ENCODE measurements around the gene MICB. TPM values are rescaled to one million over a fixed set of nuclear protein-coding genes. Genes with fewer than 3 reads are reported as not detected.
A peak's percentile ranks its signal among the peaks of the same experiment; 100 is the strongest.

Gene MICB
- total and polyA plus RNA-seq, 9 of the 15 experiments (the other 6 are each of a cell fraction or from before 2014, with no cell fraction given): 13.3 to 34.5 (median 19.8) TPM

DNA sequence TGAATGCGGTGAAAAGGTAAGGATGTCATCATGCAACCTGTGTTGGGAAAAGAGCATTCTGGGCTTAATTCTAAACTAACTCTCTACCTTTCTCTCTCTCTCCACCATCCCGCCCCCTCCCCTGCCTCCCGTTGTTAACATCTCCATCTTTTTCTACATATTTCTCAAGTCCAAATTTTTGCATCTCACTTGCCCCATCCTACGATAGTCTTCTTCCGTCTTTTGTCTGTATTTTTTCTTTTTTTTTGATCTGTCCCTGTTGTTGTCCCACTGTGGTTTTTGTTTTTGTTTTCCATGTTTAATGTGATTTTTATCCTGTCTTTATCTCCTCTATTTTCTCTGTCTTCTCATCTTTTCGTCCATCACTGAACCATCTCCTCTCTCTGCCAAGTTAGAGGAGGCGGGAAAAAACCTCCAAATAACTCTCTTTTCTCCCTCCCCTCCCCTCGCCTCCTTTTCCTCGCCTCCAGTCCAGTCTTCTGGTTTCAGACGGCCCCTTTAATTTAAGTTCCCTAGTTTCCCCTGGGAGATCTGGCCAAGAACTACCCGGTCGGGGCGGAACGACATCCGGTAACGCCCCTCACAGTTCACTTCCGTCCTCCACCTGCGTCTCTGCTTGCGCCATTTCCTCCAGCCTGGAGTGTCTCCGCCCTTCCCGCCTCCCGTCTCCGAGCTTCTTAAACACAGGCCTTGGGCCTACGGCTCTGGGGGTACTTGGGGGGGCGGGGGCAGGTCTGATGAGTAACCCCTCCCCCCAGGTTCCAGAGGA, 49.2 kb downstream of the MICB start, which contains the start of gene NFKBIL1 (continued):
- TF ChIP-seq FOXK1 (CRISPR knock-in tag; IDR thresholded peaks at IDR 0.05; ENCODE audit: borderline replicate concordance) (no peak), NR3C1 (CRISPR knock-in tag; IDR thresholded peaks at IDR 0.05) (no peak), ZNF197 (CRISPR knock-in tag; IDR thresholded peaks at IDR 0.05; ENCODE audit: low read depth) (no peak; the same call in 1 of the 2 replicates), TARDBP (IDR thresholded peaks at IDR 0.05) (no peak), ZNF354B (CRISPR knock-in tag; IDR thresholded peaks at IDR 0.05) (0 out of 2 replicates have a peak, but pooled peaks have one; percentile 28), ZNF408 (CRISPR knock-in tag; IDR thresholded peaks at IDR 0.05; ENCODE audit: low read depth) (no peak), ZNF445 (CRISPR knock-in tag; IDR thresholded peaks at IDR 0.05; ENCODE audit: low read depth) (0 out of 2 replicates have a peak, but pooled peaks have one; percentile 52), GATAD2B (IDR thresholded peaks at IDR 0.05; ENCODE audit: borderline replicate concordance) (peak; percentile 67; the same call in 1 of the 2 replicates), TRIM28 (IDR thresholded peaks at IDR 0.05) (no peak; the same call in none of the 2 replicates), RBM22 (IDR thresholded peaks at IDR 0.05; ENCODE audit: low read depth, low read length, poor library complexity, severe bottlenecking) (no peak), ZNF134 (CRISPR knock-in tag; conservative IDR thresholded peaks at IDR 0.05) (0 out of 2 replicates have a peak, but pooled peaks have one; percentile 26), HNRNPLL (IDR thresholded peaks at IDR 0.05; ENCODE audit: low read depth, low read length, poor library complexity, severe bottlenecking) (peak; percentile 95), BHLHE40 (IDR thresholded peaks at IDR 0.05; ENCODE audit: low read length) (no peak; the same call in 1 of the 2 replicates), PRMT5 (CRISPR knock-in tag; IDR thresholded peaks at IDR 0.05) (no peak), TGIF2 (CRISPR knock-in tag; IDR thresholded peaks at IDR 0.05) (no peak), ZFP36 (IDR thresholded peaks at IDR 0.05; ENCODE audit: low read depth, low read length, partially characterized antibody) (peak; percentile 33), RB1 (IDR thresholded peaks at IDR 0.05; ENCODE audit: low read depth) (peak; percentile 85), RBM14 (IDR thresholded peaks at IDR 0.05; ENCODE audit: borderline replicate concordance, insufficient read depth, low read depth, low read length) (no peak), CEBPG (CRISPR knock-in tag; IDR thresholded peaks at IDR 0.05) (peak; percentile 83; the same call in 1 of the 2 replicates), CEBPG (tag; conservative IDR thresholded peaks at IDR 0.05 in 1 of 2, IDR thresholded peaks at IDR 0.05 in 1 of 2) (peak; percentile 39 to 73; a peak in 2 of 4 replicates), TEAD4 (IDR thresholded peaks at IDR 0.05; ENCODE audit: low read length) (peak; percentile 54; the same call in 1 of the 2 replicates), TEAD4 (CRISPR knock-in tag; IDR thresholded peaks at IDR 0.05; ENCODE audit: borderline replicate concordance) (no peak), KDM1A (IDR thresholded peaks at IDR 0.05) (peak; percentile 81 to 82), FOXP1 (CRISPR knock-in tag; IDR thresholded peaks at IDR 0.05) (no peak), GATAD2A (IDR thresholded peaks at IDR 0.05) (no peak; the same call in 1 of the 2 replicates), ZNF124 (CRISPR knock-in tag; IDR thresholded peaks at IDR 0.05) (no peak), ESRRB (CRISPR knock-in tag; IDR thresholded peaks at IDR 0.05; ENCODE audit: borderline replicate concordance) (0 out of 2 replicates have a peak, but pooled peaks have one; percentile 15), CBX3 (IDR thresholded peaks at IDR 0.05; ENCODE audit: borderline replicate concordance in 1 of 2, low read length in 2 of 2) (no peak; a peak in 1 of 3 replicates), DNMT1 (IDR thresholded peaks at IDR 0.05) (0 out of 2 replicates have a peak, but pooled peaks have one; percentile 91), NFXL1 (CRISPR knock-in tag; IDR thresholded peaks at IDR 0.05) (no peak), TBP (optimal IDR thresholded peaks at IDR 0.05; ENCODE audit: low read depth, low read length) (peak; percentile 88), ZNF143 (CRISPR knock-in tag; IDR thresholded peaks at IDR 0.05) (no peak)
- TF ChIP-seq, protein P1, sequence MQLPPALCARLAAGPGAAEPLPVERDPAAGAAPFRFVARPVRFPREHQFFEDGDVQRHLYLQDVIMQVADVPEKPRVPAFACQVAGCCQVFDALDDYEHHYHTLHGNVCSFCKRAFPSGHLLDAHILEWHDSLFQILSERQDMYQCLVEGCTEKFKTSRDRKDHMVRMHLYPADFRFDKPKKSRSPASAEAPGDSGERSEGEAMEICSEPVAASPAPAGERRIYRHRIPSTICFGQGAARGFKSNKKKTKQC (CRISPR knock-in tag; IDR thresholded peaks at IDR 0.05): 0 out of 2 replicates have a peak, but pooled peaks have one; percentile 9

Data from K562 (cell line).